ENCODE data around the gene FAM3A. TPM values are rescaled to one million over a fixed set of nuclear protein-coding genes. Genes with fewer than 3 reads are reported as not detected.

FAM3A gene
- total and polyA plus RNA-seq, 5 donors = 55.4 to 68.6 (median 60.4) TPM

DNA sequence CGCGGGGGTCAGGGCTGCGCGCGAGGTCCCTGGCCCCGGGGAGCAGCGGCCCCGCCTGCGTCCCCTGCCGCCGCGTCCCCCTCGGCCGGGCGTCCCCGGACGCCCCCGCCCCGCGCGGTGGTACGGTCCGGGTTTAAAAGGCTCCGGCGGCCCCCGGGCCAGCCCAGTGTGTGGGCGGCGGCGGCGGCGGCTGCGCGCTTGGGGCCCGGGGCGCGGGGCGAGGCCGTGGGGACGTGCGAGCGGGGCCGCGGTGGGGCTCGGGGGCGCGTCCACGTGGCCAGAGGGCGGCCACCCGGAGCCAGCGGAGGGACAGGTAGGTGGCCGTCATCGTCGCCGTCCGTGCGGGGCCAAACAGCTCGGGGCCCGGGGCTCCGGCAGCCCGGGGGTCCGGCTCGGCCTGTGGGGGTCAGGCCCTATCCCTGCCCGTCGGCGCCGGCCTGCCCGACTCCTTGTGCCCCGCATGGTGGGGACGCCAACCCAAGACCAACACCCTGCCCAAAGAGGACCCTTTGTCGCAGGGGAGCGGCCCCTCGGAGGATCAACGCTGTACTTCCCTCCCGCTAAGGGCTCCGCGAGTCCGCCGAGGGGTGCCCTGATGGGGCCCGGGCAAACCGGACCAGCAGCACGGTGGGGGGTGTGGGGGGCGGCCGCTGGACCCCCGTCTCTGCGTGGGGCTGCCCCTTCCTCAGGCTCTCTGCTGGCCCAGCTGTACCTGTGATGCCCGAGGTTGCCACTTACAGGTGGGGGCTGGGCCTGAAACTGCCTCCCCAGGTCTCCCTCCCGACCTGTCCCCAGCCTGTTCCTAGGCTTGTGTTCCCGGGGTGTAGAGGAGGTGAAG, 57.7 kb downstream of the FAM3A start, which contains the start of gene PLXNA3:
TSS of gene PLXNA3 (plus strand) at position 166 of the 838 bp plus-strand sequence. CDS start 1,903 bp downstream, outside the sequence.
- peak within 1 kb of the TSS; percentile 50 for H3K27ac ChIP-seq (ENCODE audit: low read length)
- H3K4me3 ChIP-seq (ENCODE audit: low read length) = peak within 1 kb of the TSS; percentile 83
- ATAC-seq (peak; percentile 54 to 67), DNase-seq (peak; percentile 55 to 86 (median 83))
- no peaks in the 10 kb centered on the region for H3K27me3 ChIP-seq (ENCODE audit: control insufficient read depth, insufficient read depth)
- intact Hi-C loops (cut with DNase I) = no loop called here
- WGBS = under 1% methylated on average over 67 of the region's 88 CpGs
- H3K9me3 ChIP-seq (ENCODE audit: control insufficient read depth, low read length) = no peaks in the 10 kb centered on the region
- peaks cover 5% of the 10 kb centered on the region for H3K4me1 ChIP-seq (ENCODE audit: control insufficient read depth, insufficient read depth, low read length)

DNA sequence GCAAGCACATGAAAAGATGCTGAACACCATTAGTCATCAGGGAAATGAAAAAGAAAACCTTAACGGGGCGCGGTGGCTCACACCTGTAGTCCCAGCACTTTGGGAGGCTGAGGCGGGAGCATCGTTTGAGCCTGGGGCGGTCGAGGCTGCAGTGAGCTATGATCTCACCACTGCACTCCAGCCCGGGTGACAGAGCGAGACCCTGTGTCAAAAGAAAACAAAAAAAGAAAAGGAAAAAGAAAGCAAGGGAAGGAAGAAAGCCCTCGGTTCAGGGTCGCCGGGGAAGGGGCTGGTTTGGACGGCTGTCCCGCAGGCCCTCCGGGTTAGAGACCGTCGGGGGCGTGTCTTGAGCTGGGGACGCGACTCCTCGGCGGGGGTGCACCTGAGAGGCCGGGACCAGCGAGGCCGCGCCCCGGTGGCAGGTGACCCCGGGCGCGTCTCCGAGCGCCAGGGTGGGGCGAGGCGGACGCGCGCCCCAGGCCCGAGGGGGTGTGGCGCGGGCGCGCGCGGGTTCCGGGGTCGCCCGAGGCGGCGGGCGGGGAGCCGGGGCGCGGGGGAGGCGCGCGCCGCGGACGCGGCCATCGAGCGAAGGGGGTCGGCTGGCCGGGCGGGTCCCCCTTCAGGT, 58.4 kb downstream of the FAM3A start:
- WGBS = 5% methylated on average over 47 of the region's 65 CpGs

More for the DNA sequence above, 58.4 kb downstream of the FAM3A start:
- DNase-seq (peak in 2 of 3 donors; percentile 38 to 73), ATAC-seq (peak; percentile 25 to 31)
- peak overlapping the region; percentile 83 for H3K4me3 ChIP-seq (ENCODE audit: low read length)
- H3K27ac ChIP-seq (ENCODE audit: low read length) = peak overlapping the region; percentile 30
- H3K27me3 ChIP-seq (ENCODE audit: control insufficient read depth, insufficient read depth) = no peaks in the 10 kb centered on the region
- intact Hi-C loops (cut with DNase I) = no loop called here
- H3K9me3 ChIP-seq (ENCODE audit: control insufficient read depth, low read length) = no peaks in the 10 kb centered on the region
- H3K4me1 ChIP-seq (ENCODE audit: control insufficient read depth, insufficient read depth, low read length) = peaks cover 5% of the 10 kb centered on the region

Other genes with a start within 250 kb of the FAM3A start
- gene TEX28, start 221.1 kb downstream of the FAM3A start, total RNA-seq = not detected
- gene TEX28, start 221.1 kb downstream of the FAM3A start, polyA plus RNA-seq = not detected
- 10 to 100 TPM in 1 of 4 donors, 1 to 10 TPM in 3; 5.5 to 11.9 (median 9.1) TPM for gene TKTL1, start 220.4 kb downstream of the FAM3A start, total RNA-seq
- gene TKTL1, start 220.4 kb downstream of the FAM3A start, polyA plus RNA-seq = 6.0 TPM
- 100 to 1,000 TPM; 262 to 363 (median 298) TPM for gene FLNA, start 141.6 kb downstream of the FAM3A start, total RNA-seq
- gene FLNA, start 141.6 kb downstream of the FAM3A start, polyA plus RNA-seq = 271 TPM
- gene EMD, start 136.9 kb downstream of the FAM3A start, total RNA-seq = 10 to 100 TPM; 58.5 to 72.9 (median 60.0) TPM
- gene EMD, start 136.9 kb downstream of the FAM3A start, polyA plus RNA-seq = 86.1 TPM
- gene RPL10, start 117.9 kb downstream of the FAM3A start, total RNA-seq = 1,000 to 10,000 TPM; 2,034 to 2,544 (median 2,211) TPM
- 2,857 TPM for gene RPL10, start 117.9 kb downstream of the FAM3A start, polyA plus RNA-seq
- gene DNASE1L1, start 107.0 kb downstream of the FAM3A start, total RNA-seq = 10 to 100 TPM; 47.3 to 52.6 (median 51.2) TPM
- gene DNASE1L1, start 107.0 kb downstream of the FAM3A start, polyA plus RNA-seq = 60.5 TPM
- gene TAFAZZIN, start 104.7 kb downstream of the FAM3A start, total RNA-seq = 10 to 100 TPM; 38.0 to 45.0 (median 39.0) TPM
- gene TAFAZZIN, start 104.7 kb downstream of the FAM3A start, polyA plus RNA-seq = 43.9 TPM
- gene ATP6AP1, start 87.6 kb downstream of the FAM3A start, total RNA-seq = 10 to 100 TPM; 73.7 to 83.8 (median 77.4) TPM
- gene ATP6AP1, start 87.6 kb downstream of the FAM3A start, polyA plus RNA-seq = 63.1 TPM
- 10 to 100 TPM; 82.7 to 99.3 (median 96.9) TPM for gene GDI1, start 79.1 kb downstream of the FAM3A start, total RNA-seq
- 102 TPM for gene GDI1, start 79.1 kb downstream of the FAM3A start, polyA plus RNA-seq
- 10 to 100 TPM; 48.6 to 54.0 (median 53.0) TPM for gene FAM50A, start 72.1 kb downstream of the FAM3A start, total RNA-seq
- 88.7 TPM for gene FAM50A, start 72.1 kb downstream of the FAM3A start, polyA plus RNA-seq
- 10 to 100 TPM; 26.5 to 34.0 (median 29.6) TPM for gene PLXNA3, start 58.0 kb downstream of the FAM3A start, total RNA-seq
- 12.2 TPM for gene PLXNA3, start 58.0 kb downstream of the FAM3A start, polyA plus RNA-seq
- 10 to 100 TPM; 16.3 to 22.0 (median 19.5) TPM for gene LAGE3, start 37.0 kb downstream of the FAM3A start, total RNA-seq
- gene LAGE3, start 37.0 kb downstream of the FAM3A start, polyA plus RNA-seq = 25.8 TPM
- 10 to 100 TPM; 51.1 to 62.1 (median 60.3) TPM for gene UBL4A, start 29.6 kb downstream of the FAM3A start, total RNA-seq
- 43.6 TPM for gene UBL4A, start 29.6 kb downstream of the FAM3A start, polyA plus RNA-seq
- gene SLC10A3, start 25.6 kb downstream of the FAM3A start, total RNA-seq = 10 to 100 TPM; 14.4 to 18.9 (median 15.5) TPM
- gene SLC10A3, start 25.6 kb downstream of the FAM3A start, polyA plus RNA-seq = 17.3 TPM
- gene G6PD, start 30.6 kb upstream of the FAM3A start, total RNA-seq = 10 to 100 TPM; 16.6 to 26.4 (median 23.5) TPM
- gene G6PD, start 30.6 kb upstream of the FAM3A start, polyA plus RNA-seq = 13.2 TPM
- gene IKBKG, start 31.4 kb upstream of the FAM3A start, total RNA-seq = 10 to 100 TPM; 17.7 to 21.8 (median 19.1) TPM
- gene IKBKG, start 31.4 kb upstream of the FAM3A start, polyA plus RNA-seq = 17.2 TPM
- gene CTAG1A, start 68.9 kb upstream of the FAM3A start, total RNA-seq = not detected
- not detected for gene CTAG1A, start 68.9 kb upstream of the FAM3A start, polyA plus RNA-seq
- gene CTAG1B, start 103.0 kb upstream of the FAM3A start, total RNA-seq = not detected
- gene CTAG1B, start 103.0 kb upstream of the FAM3A start, polyA plus RNA-seq = not detected
- not detected for gene CTAG2, start 137.3 kb upstream of the FAM3A start, total RNA-seq
- not detected for gene CTAG2, start 137.3 kb upstream of the FAM3A start, polyA plus RNA-seq
- gene GAB3, start 234.8 kb upstream of the FAM3A start, total RNA-seq = 10 to 100 TPM in 3 of 4 donors, 1 to 10 TPM in 1; 7.8 to 14.4 (median 11.4) TPM
- gene GAB3, start 234.8 kb upstream of the FAM3A start, polyA plus RNA-seq = 4.7 TPM
- 10 to 100 TPM; 18.7 to 27.0 (median 21.4) TPM for gene DKC1, start 246.6 kb upstream of the FAM3A start, total RNA-seq
- 14.0 TPM for gene DKC1, start 246.6 kb upstream of the FAM3A start, polyA plus RNA-seq

Data from right cardiac atrium (tissue), 5 donors.